Stimulated activated CD8-positive, alpha-beta memory T cell treated with anti-CD3 and anti-CD28 coated beads, Interleukin-4, amount 100 ng/mL, for 4 hours (primary cell): ENCODE measurements around the gene CHST6.
"Not testable (repeated sequence)": the region's sequence is repeated elsewhere in the genome, so short reads cannot be mapped to it uniquely, and the experiment has no call there.

Experiments used
- DNase-seq, 2 donors: peaks; one replicate each; pipeline ENCODE4 v3.0.0-alpha.2; 2020; ENCODE audit warnings: low read depth in 2 of 2, low spot score in 1 of 2

Gene CHST6

GRCh38 chr16:75495076-75495674 is at the start of gene CHST6:
Gene CHST6, minus strand, starts transcription at chr16:75495441. Its CDS starts 15,613 bp downstream, at chr16:75479828.
- DNase-seq, result no peak

- not testable (repeated sequence) for DNase-seq
These were observed 47.2 kb upstream of the CHST6 start for GRCh38 chr16:75542462-75542861.

- DNase-seq, result no peak
These were observed 46.0 kb upstream of the CHST6 start for GRCh38 chr16:75541236-75541635.

- DNase-seq, result not testable (repeated sequence)
These were observed 43.8 kb upstream of the CHST6 start for GRCh38 chr16:75538882-75539565.

GRCh38 chr16:75537776-75538175 is 42.5 kb upstream of the CHST6 start:
- DNase-seq, result no peak

GRCh38 chr16:75535901-75536300 is 40.7 kb upstream of the CHST6 start, which contains the start of gene CHST5:
Gene CHST5, minus strand, starts transcription at chr16:75536108. Its CDS starts 5,724 bp downstream, at chr16:75530384.
- DNase-seq, result no peak

- DNase-seq, result no peak
These were observed 40.1 kb upstream of the CHST6 start for GRCh38 chr16:75535211-75535843.

GRCh38 chr16:75534560-75535205 is 39.4 kb upstream of the CHST6 start:
- no peak for DNase-seq

GRCh38 chr16:75532791-75533190 is 37.5 kb upstream of the CHST6 start:
- no peak for DNase-seq

GRCh38 chr16:75532142-75532765 is 37.0 kb upstream of the CHST6 start:
- no peak for DNase-seq

- DNase-seq, result no peak
These were observed 34.7 kb upstream of the CHST6 start for GRCh38 chr16:75529959-75530358.

- no peak for DNase-seq
These were observed 34.0 kb upstream of the CHST6 start for GRCh38 chr16:75529056-75529905.

GRCh38 chr16:75527825-75528299 is 32.6 kb upstream of the CHST6 start:
- DNase-seq, result no peak

GRCh38 chr16:75526032-75526790 is 31.0 kb upstream of the CHST6 start:
- no peak for DNase-seq

- no peak for DNase-seq
These were observed 23.9 kb upstream of the CHST6 start for GRCh38 chr16:75519175-75519574.

GRCh38 chr16:75516189-75516966 is 21.1 kb upstream of the CHST6 start:
- not testable (repeated sequence) for DNase-seq

- DNase-seq, result no peak
These were observed 19.1 kb upstream of the CHST6 start for GRCh38 chr16:75514296-75514695.

- no peak for DNase-seq
These were observed 11.3 kb upstream of the CHST6 start for GRCh38 chr16:75506574-75506973.

GRCh38 chr16:75506107-75506506 is 10.9 kb upstream of the CHST6 start:
- DNase-seq, result no peak
